Measurements from ENCODE around the gene TNK2.
"Not testable (repeated sequence)": the region's sequence is repeated elsewhere in the genome, so short reads cannot be mapped to it uniquely, and the experiment has no call there.

The TNK2 gene

DNA sequence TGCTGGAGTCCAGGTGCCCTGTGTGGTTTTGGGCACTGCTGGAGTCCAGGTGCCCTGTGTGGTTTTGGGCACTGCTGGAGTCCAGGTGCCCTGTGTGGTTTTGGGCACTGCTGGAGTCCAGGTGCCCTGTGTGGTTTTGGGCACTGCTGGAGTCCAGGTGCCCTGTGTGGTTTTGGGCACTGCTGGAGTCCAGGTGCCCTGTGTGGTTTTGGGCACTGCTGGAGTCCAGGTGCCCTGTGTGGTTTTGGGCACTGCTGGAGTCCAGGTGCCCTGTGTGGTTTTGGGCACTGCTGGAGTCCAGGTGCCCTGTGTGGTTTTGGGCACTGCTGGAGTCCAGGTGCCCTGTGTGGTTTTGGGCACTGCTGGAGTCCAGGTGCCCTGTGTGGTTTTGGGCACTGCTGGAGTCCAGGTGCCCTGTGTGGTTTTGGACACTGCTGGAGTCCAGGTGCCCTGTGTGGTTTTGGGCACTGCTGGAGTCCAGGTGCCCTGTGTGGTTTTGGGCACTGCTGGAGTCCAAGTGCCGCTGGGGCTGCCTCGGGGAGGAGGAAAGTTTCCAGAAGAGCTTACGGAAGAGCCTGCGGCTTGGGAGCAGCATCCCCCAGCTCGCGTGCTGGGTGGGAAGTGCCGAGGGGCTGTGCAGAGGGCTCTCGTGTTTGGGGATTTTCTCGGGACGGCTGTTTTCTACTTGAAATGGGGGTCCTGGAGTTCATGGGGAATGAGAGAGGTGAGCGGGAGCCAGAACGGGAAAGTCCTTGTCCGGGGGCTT, 83.7 kb downstream of the TNK2 start:
- not testable (repeated sequence) for DNase-seq

DNA sequence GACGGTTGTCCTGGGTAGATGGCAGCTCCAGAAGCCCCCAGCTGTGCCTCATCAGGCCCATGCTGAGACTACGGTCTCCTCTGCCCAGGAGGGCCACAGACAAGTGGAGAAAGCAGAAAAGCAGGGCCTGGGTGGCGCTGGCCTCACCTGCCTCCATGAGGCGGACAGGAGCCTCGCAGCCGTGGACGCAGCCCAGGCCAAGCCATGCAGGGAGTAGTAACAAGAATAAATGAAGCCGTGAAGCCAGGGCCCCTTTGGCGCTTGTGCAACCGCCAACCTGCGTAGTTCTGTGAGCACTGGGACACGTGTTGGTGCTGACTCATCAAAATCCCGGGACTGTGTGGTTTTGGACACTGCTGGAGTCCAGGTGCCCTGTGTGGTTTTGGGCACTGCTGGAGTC, 84.4 kb downstream of the TNK2 start:
- no peak for DNase-seq

DNA sequence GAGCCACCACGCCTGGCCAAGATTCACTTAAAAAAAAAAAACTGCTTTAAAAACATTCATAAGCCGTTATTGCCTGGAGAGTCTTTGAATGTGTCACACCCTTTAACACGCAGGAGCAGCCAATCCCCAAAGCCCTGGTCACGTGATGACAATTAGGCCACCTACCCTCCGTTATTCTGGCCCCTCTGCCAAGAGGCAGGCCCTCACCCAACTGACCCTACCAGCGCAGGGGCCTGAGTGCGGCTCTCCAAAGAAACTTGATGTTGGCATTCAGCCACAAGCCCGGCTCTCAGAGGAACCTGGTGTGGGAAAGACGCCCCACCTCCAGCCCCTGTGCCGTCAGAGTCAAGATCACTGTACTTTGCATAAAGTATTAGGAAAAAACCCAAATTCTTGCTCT, 85.1 kb downstream of the TNK2 start:
- peak in 1 of 56 donors; percentile 23 for DNase-seq

DNA sequence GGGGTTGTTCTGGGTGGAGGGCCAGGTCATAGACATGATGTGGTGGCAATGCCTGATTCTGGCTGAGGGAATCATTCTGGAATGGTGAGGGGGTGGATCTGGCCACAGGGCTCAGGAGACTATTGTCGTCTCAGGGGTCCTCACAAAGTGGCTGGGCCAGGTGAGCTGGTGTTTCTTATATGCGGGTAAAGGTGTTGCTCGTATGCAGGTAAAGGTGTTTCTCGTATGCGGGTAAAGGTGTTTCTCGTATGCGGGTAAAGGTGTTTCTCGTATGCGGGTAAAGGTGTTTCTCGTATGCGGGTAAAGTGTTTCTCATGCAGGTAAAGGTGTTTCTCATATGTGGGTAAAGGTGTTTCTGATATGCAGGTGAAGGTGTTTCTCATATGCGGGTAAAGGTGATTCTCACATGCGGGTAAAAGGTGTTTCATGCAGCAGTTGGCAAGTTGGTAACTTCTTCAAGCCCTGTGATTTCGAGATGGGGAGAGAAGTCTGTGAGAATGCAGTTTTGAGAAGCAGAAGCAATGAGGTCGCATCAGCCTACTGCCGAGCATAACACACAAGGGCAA, 86.1 kb downstream of the TNK2 start:
- no peak for DNase-seq

DNA sequence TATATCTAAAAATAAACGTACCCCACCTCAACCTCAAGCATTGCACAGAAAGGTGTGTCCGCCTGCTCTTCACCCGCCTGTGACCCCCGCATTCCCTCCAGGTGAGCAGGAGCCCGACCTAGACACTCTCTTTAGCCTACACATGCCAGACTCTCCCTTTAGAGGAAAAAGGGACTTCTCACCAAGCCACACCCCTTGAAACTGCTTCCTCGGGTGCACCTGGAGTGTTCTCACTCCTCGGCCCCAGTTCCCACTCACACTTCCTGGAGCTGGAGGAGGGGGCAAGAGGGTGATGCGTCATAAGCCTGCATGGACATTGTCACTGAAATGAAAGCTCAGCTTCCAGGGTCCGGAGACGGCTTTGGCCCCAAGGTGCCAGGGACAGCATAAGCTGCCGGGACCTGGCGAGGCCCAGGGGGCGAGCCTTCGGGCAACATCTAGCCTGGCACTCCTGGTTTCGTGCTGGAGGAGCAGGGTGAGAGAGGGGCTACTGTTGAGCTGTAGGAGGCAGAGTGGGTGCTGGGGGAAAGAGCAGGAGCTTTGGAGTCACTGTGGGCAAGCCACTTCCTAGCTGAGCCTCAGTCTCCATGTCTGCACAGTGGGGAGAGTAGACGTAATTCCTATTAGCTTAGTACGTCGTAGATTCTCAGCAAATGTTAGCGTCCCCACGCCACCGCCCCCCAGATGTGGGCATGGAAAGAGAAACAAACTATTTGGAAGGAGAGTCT, 86.8 kb downstream of the TNK2 start:
- no peak for DNase-seq

DNA sequence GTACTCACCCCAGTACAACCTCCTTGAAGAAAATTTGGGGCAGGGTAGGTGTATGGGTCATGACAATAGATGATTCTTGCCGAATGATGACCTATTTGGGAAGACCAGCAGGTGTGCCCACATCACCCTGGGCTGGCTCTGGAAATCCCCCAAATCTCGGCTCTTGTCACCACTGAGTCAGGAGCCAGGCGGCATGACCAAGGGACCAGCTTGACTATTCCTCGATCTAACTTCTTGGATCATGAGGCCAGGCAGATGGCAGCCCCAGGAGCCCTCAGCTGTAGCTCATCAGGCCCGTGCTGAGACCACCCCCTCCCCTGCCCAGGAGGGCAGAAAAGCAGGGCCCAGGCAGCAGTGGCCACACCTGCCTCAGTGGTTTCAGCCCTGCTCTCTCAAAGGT, 87.5 kb downstream of the TNK2 start:
- DNase-seq, result no peak

DNA sequence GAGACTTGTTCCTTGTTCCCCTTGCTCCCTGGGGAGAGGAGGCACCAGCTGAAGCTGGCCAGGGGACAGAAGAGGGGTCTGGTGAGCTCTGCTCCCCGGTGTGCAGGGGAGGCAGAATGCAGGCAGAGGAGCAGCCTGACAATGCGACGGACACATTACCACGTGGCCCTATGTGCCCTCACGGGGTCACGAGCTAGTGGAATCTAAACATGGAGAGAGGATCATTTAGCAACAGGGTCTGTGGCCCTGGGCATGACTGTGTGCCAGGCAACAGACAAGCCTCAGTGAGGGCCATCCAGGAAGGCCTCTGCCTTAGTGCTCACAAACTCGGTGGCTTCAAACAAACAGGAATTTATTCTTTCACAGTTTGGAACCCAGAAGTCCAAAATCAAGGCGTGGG, 88.2 kb downstream of the TNK2 start:
- DNase-seq, result no peak

DNA sequence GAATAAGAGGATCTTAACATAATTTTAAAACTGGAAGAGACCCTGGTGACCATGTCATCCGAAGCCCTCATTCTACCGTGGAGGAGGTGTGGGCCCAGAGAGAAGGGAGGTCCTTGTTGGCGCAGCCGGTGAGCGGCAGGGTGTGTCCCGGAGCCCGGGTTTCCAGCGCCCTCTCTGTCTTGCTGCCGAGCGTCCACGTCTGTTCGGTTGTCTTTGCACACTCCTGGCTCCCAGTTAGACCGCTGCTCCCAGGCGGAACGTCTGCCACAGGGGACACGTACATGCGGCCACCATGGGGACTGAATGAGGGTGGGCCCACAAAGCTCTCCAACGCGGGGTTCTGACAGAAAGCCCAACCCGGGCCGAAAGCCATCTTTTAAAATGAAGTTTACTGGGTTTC, 90.0 kb downstream of the TNK2 start:
- DNase-seq, result no peak

DNA sequence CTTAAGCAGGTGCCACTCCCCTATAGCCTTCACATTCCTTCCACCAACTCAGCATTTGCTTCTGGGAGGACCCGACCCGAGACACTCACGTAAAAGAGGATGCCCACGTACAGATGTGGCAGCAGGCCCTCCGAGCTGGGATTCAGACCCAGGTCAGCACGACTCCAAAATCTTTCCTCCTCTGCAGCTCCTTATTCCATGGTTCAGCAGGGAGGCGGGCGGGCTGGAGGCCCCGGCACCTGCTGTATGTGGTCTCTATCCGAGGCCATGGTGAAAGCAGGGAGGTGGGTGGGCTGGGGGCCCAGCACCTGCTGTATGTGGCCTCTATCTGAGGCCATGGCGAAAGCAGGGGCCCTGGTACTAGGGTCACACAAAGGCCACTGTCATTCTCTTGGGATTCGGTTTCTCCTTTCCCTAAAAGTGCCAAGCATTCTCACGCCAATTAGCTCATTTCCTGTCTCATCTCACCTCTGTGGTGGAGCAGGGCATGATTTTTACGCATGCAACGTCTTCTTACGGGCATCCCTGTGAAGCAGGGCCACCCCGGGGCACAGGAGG, 90.7 kb downstream of the TNK2 start:
- DNase-seq, result no peak

DNA sequence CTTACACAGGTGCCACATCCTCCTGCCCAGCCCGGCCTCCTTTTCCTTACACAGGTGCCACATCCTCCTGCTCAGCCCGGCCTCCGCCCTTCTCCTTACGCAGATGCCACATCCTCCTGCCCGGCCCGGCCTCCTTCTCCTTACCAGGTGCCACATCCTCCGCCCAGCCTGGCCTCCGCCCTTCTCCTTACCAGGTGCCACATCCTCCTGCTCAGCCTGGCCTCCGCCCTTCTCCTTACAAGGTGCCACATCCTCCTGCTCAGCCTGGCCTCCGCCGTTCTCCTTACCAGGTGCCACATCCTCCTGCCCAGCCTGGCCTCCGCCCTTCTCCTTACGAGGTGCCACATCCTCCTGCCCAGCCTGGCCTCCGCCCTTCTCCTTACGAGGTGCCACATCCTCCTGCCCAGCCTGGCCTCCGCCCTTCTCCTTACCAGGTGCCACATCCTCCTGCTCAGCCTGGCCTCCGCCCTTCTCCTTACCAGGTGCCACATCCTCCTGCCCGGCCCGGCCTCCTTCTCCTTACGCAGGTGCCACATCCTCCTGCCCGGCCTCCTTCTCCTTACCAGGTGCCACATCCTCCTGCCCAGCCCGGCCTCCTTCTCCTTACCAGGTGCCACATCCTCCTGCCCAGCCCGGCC, 92.0 kb downstream of the TNK2 start:
- DNase-seq, result not testable (repeated sequence)

DNA sequence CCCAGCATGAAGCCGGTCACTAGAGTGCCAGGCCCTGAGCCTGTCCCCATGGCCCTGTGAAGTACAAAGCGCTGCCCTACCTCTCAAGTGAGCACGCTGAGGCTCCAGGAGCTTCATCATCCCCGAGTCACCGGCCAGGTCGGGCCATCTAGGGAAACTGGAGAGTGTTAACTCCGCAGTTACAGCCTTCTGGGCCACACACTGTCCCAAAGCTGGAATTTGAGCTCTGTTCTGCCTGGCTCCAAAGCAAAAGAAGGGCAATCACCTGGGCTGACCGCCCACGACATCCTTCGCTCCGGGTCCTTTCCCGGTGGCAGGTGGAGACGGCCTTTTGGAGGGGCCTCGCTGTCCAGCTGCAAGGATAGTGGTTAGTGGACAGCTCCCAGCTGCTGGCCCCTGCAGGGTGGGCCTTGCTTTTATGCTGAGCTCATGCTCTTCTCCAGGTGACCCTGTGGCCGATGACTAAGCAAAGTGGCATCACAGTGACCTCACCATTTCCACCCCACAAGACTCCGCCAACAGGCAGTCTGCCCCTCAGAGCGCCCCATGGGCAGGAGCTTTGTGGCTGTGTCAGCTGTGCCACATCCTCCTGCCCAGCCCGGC, 93.1 kb downstream of the TNK2 start:
- DNase-seq, result no peak

DNA sequence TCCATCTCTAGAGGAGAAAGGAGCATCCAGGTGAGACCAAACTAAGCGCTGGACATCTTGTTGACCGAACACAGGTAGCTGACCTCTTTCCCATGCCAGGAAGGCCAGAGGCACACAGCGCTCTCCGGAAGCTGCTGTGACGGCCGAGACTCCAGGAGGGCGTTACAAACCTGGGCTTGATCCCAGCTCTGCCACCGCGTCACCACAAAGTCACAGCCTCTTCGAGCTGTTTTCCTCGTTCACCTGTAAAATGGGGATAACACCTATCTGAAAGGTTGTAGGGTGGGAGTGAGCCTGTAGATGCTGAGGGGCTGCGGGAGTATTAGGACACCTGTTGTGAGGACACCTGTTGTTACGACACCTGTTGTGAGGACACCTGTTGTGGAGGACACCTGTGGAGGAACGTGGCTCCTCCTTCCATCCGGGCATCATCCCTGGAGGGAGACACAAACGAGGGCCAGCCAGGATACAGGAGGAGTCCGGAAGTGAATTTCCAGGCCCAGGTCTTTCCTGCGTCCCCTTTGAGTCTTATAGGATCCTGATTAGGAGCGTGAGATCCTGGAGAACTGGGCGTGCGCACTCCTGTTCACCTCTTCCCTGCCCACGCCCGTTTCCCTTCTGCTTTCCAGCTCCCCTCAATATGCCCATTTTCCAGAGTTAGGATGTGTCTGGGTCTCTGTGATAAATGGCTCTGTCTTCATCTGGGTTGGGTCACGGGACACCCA, 94.3 kb downstream of the TNK2 start:
- no peak for DNase-seq

All from amygdala (tissue), 56 donors.